Common myeloid progenitor, CD34-positive (primary cell): ENCODE measurements around the gene TEX10.

Experiments
- CTCF ChIA-PET: fragments of 350-600 bp; sonication (Branson Sonifier 250); formaldehyde crosslinking; loops from one replicate; lab custom pipeline; 2021; ENCODE audit warnings: antibody characterized with exemption; lab: Charles Lee
- POLR2A ChIA-PET: fragments of 350-600 bp; sonication (Branson Sonifier 250); formaldehyde crosslinking; loops from one replicate; lab custom pipeline; 2021; ENCODE audit warnings: antibody characterized with exemption; lab: Charles Lee
- DNase-seq, 3 donors: peaks; one replicate each; pipeline versions ENCODE4 v3.0.0 to v3.0.0-alpha.2; 2013
- H3K27ac ChIP-seq, 2 experiments: 1 replicate in 1 of 2; 2 replicates in 1 of 2; pipeline ENCODE4 v1.7.0; 2013; ENCODE audit warnings: inconsistent platforms in 2 of 2, low read length in 2 of 2, mild to moderate bottlenecking in 2 of 2, low read depth in 1 of 2, moderate library complexity in 1 of 2; ENCODE audit not compliant: severe bottlenecking in 2 of 2, insufficient read depth in 1 of 2, poor library complexity in 1 of 2
- H3K27me3 ChIP-seq, 5 experiments: replicated peaks in 2 of 5; 1 replicate in 3 of 5; 2 replicates in 2 of 5; pipeline versions ENCODE4 v1.6.1 to v1.7.0; 2013; ENCODE audit warnings: low read length in 4 of 5, mild to moderate bottlenecking in 2 of 5, moderate library complexity in 2 of 5, inconsistent platforms in 1 of 5; ENCODE audit not compliant: insufficient read depth in 5 of 5, control insufficient read depth in 4 of 5
- H3K36me3 ChIP-seq, 4 experiments: 1 replicate in 2 of 4; 2 replicates in 2 of 4; pipeline versions ENCODE4 v1.6.1 to v1.7.0; 2013; ENCODE audit warnings: low read length in 3 of 4, control low read depth in 1 of 4, mild to moderate bottlenecking in 1 of 4; ENCODE audit not compliant: control insufficient read depth in 4 of 4, insufficient read depth in 4 of 4
- H3K4me1 ChIP-seq, 4 experiments: 1 replicate in 3 of 4; 2 replicates in 1 of 4; pipeline versions ENCODE4 v1.6.1 to v1.7.1; 2013; ENCODE audit warnings: low read length in 3 of 4, mild to moderate bottlenecking in 3 of 4, control low read depth in 1 of 4, inconsistent platforms in 1 of 4, moderate library complexity in 1 of 4; ENCODE audit not compliant: control insufficient read depth in 4 of 4, insufficient read depth in 4 of 4; ENCODE audit errors: control extremely low read depth in 1 of 4
- H3K4me3 ChIP-seq, 7 experiments: 1 replicate in 4 of 7; 2 replicates in 3 of 7; pipeline versions ENCODE4 v1.5.1 to v1.7.0; 2013; ENCODE audit warnings: mild to moderate bottlenecking in 7 of 7, low read length in 6 of 7, moderate library complexity in 6 of 7, inconsistent platforms in 2 of 7, low read depth in 2 of 7, control low read depth in 1 of 7; ENCODE audit not compliant: insufficient read depth in 4 of 7, control insufficient read depth in 1 of 7; ENCODE audit errors: extremely low read depth in 1 of 7
- H3K9me3 ChIP-seq, 5 experiments: 1 replicate in 4 of 5; 2 replicates in 1 of 5; pipeline versions ENCODE4 v1.6.1 to v1.7.1; 2013; ENCODE audit warnings: low read length in 4 of 5, mild to moderate bottlenecking in 2 of 5, inconsistent platforms in 1 of 5, low read depth in 1 of 5, moderate library complexity in 1 of 5; ENCODE audit not compliant: control insufficient read depth in 4 of 5, insufficient read depth in 2 of 5; ENCODE audit errors: control extremely low read depth in 1 of 5
- WGBS: methylation state at CpG from one replicate; pipeline ENCODE4 v1.1.5; 2013; ENCODE audit not compliant: insufficient coverage; 5-methylcytosine and 5-hydroxymethylcytosine counted together

Gene TEX10

DNA sequence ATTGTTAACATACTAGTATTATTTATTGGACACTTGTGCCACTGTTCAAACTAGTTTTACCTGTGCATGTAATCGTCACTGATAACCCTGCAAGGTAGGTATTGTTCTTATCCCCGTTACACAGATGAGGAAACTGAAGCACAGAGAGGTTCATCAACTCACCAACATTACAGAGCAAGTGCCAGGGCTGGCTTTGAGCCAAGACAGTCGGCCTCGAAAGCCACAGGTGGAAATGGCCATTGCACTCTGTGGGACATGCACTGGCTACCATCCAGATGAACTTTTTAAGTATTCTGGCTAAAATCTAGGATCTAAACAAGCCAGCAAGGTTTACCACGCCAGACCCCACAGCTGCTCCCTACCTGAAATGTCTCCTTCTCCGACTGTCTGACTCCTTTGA, 57.9 kb downstream of the TEX10 start:
- Histone ChIP-seq H3K4me3 (no peak overlapping the region), H3K9me3 (no peaks in the 10 kb centered on the region), H3K36me3 (peaks cover 20 to 91% (median 57%) of the 10 kb centered on the region in 4 experiments), H3K27me3 (no peaks in the 10 kb centered on the region), H3K27ac (no peak overlapping the region), H3K4me1 (no peaks in the 10 kb centered on the region)
- DNase-seq = no peak
- 67% methylated on average over 6 of the region's 6 CpGs for WGBS
- ChIA-PET CTCF (no interaction called here), POLR2A (no interaction called here)

DNA sequence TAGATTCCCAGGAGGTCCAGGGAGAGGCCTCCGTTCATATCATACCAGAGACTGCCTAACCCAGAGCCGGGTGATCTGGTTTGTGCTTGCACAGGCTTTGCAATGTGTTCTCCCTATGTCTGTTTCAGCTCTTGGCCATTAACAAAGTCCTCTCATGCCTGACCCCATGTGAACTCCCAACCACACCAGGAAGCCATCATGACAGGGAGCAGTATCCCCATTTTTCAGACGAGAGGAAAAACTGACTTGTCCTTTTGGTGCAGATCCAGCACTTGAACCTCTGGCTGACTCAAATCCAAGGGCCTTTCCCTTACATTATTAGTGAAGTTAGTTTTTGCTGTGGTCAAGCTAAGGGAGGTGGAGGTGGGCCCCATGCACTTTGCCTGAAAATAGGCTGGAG, 58.4 kb downstream of the TEX10 start:
- Histone ChIP-seq H3K27ac (no peak overlapping the region), H3K9me3 (no peaks in the 10 kb centered on the region), H3K4me1 (no peaks in the 10 kb centered on the region), H3K36me3 (peaks cover 20 to 92% (median 57%) of the 10 kb centered on the region in 4 experiments), H3K27me3 (no peaks in the 10 kb centered on the region), H3K4me3 (no peak overlapping the region)
- 100% methylated on average over 2 of the region's 3 CpGs for WGBS
- ChIA-PET POLR2A (no interaction called here), CTCF (no interaction called here)
- no peak for DNase-seq

GRCh38 chr9:100292414-100292813, 60.3 kb downstream of the TEX10 start:
- H3K4me3 ChIP-seq = no peak overlapping the region
- no peaks in the 10 kb centered on the region for H3K27me3 ChIP-seq
- peaks cover 0 to 15% (median 8%) of the 10 kb centered on the region in 5 experiments for H3K9me3 ChIP-seq
- H3K4me1 ChIP-seq = no peaks in the 10 kb centered on the region
- no peak for DNase-seq
- 98% methylated on average over 8 of the region's 13 CpGs for WGBS
- H3K27ac ChIP-seq = no peak overlapping the region
- POLR2A ChIA-PET = no interaction called here
- CTCF ChIA-PET = interaction anchor here (0.9 to 1.1 kb wide), 2 partner anchors 10 to 31 kb away, joined by 3 read pairs; no protein-coding TSS in a partner anchor
- peaks cover 20 to 90% (median 56%) of the 10 kb centered on the region in 4 experiments for H3K36me3 ChIP-seq

DNA sequence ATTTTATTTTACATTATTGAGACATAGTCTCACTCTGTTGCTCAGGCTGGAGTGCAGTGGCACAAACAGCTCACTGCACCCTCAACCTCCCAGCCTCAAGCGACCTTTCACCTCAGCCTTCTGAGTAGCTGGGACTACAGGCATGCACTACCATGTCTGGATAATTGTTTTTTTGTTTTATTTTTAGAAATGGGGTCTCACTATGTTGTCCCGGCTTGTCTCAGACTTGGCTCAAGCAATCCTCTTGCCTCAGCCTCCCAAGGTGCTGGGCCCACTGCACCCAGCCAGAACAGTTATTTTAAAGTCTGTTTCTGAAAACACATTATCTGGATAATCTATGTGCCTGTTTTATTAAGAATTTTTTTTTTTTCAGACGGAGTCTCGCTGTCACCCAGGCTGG, 62.0 kb downstream of the TEX10 start:
- H3K27ac ChIP-seq = no peak overlapping the region
- ChIA-PET CTCF (no interaction called here), POLR2A (no interaction called here)
- H3K27me3 ChIP-seq = no peaks in the 10 kb centered on the region
- H3K4me1 ChIP-seq = no peaks in the 10 kb centered on the region
- no peak for DNase-seq
- WGBS = 98% methylated on average over 4 of the region's 4 CpGs
- H3K36me3 ChIP-seq = peaks cover 19 to 87% (median 59%) of the 10 kb centered on the region in 4 experiments
- H3K9me3 ChIP-seq = peaks cover 3 to 30% (median 11%) of the 10 kb centered on the region in 5 experiments
- H3K4me3 ChIP-seq = no peak overlapping the region

- POLR2A ChIA-PET = no interaction called here
- H3K27ac ChIP-seq = no peak overlapping the region
- CTCF ChIA-PET = no interaction called here
- no peaks in the 10 kb centered on the region for H3K27me3 ChIP-seq
- peaks cover 4 to 52% (median 20%) of the 10 kb centered on the region in 5 experiments for H3K9me3 ChIP-seq
- no peak overlapping the region for H3K4me3 ChIP-seq
- no peaks in the 10 kb centered on the region for H3K4me1 ChIP-seq
- DNase-seq = no peak
- WGBS = 100% methylated on average over 4 of the region's 5 CpGs
- H3K36me3 ChIP-seq = peaks cover 16 to 82% (median 57%) of the 10 kb centered on the region in 4 experiments
Observed at GRCh38 chr9:100287186-100287585, 65.6 kb downstream of the TEX10 start.

GRCh38 chr9:100286257-100286656, 66.5 kb downstream of the TEX10 start:
- Histone ChIP-seq H3K4me3 (no peak overlapping the region), H3K9me3 (peaks cover 4 to 52% (median 20%) of the 10 kb centered on the region in 5 experiments), H3K4me1 (no peaks in the 10 kb centered on the region), H3K27ac (no peak overlapping the region), H3K27me3 (no peaks in the 10 kb centered on the region), H3K36me3 (peaks cover 16 to 79% (median 54%) of the 10 kb centered on the region in 4 experiments)
- DNase-seq = no peak
- ChIA-PET CTCF (interaction anchor here (1.4 kb wide), 1 partner anchor 259 kb away, joined by 5 read pairs; no protein-coding TSS in a partner anchor), POLR2A (no interaction called here)
- 100% methylated on average over 1 of the region's 6 CpGs for WGBS

- peaks cover 16 to 79% (median 52%) of the 10 kb centered on the region in 4 experiments for H3K36me3 ChIP-seq
- H3K9me3 ChIP-seq = peaks cover 4 to 52% (median 20%) of the 10 kb centered on the region in 5 experiments
- WGBS = 98% methylated on average over 6 of the region's 7 CpGs
- CTCF ChIA-PET = interaction anchor here (1.4 kb wide), 1 partner anchor 259 kb away, joined by 5 read pairs; no protein-coding TSS in a partner anchor
- no peaks in the 10 kb centered on the region for H3K4me1 ChIP-seq
- H3K27me3 ChIP-seq = no peaks in the 10 kb centered on the region
- H3K4me3 ChIP-seq = no peak overlapping the region
- no peak overlapping the region for H3K27ac ChIP-seq
- DNase-seq = no peak
- POLR2A ChIA-PET = no interaction called here
Observed at GRCh38 chr9:100285601-100286000, 67.1 kb downstream of the TEX10 start.
